ENCODE data around the gene MRM3.

- TF ChIP-seq EZH2 (IDR thresholded peaks at IDR 0.05; ENCODE audit: borderline replicate concordance, insufficient read depth, low read depth, low read length, poor library complexity, severe bottlenecking) = no peak
- TF ChIP-seq CTCF (IDR thresholded peaks at IDR 0.05) = no peak
These were observed 56.3 kb downstream of the MRM3 start for GRCh38 chr17:838486-838885.

Measured in B cell (primary cell).